Measurements from ENCODE around the gene MYCT1. TPM values are rescaled to one million over a fixed set of nuclear protein-coding genes. Genes with fewer than 3 reads are reported as not detected.

Gene MYCT1
- total RNA-seq, 1 donor from 2014 or later = 148 TPM

DNA sequence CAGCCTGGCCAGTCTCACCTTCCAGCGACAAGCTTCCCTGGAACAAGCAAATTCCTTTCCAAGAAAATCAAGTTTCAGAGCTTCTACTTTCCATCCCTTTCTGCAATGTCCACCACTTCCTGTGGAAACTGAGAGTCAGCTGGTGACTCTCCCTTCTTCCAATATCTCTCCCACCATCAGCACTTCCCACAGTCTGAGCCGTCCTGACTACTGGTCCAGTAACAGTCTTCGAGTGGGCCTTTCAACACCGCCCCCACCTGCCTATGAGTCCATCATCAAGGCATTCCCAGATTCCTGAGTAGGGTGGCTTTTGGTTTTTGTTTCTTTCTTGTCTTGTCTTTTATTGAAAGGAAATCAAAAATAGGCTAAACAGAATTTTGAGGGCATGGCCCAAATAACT lies 24.3 kb downstream of the MYCT1 start:
- DNase-seq (ENCODE audit: low read depth, low spot score) = no peak

DNA sequence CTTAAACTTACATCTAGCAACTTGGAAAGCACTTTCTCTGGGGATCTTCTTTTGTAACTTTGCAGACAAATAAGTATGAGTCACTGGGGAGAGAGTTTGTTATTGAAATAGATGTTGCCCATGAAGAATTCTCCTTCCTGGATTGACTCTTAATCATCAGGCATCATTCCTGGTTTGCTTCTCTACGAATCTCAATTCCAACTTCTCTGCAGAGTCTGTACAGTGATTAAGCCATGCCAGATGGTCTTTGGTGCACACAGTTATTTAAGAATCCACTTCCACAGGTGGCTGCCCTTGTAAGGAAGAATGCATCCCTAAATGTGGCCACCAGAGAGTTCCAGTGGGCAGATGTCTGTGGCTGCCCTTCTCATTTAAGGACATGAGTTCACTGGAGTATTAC lies 25.7 kb downstream of the MYCT1 start:
- DNase-seq (ENCODE audit: low read depth, low spot score) = no peak

DNA sequence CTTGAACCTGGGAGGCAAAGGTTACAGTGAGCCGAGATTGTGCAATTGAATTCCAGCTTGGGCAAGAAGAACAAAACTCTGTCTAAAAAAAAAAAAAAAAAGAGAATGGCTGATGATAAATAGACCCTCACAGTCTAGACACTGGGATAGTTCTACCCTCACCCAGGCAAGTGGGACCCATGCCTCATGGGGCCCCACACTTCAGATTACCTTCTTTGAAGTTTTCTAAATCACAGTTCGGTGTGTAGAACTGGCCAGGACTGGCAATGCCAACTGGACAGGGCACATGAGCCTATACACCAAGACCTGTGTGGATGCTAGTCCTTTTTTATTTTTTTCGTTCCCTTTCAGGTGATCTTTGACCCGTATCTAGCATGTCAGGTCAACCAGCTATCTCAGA lies 28.6 kb downstream of the MYCT1 start:
- no peak for DNase-seq (ENCODE audit: low read depth, low spot score)

DNA sequence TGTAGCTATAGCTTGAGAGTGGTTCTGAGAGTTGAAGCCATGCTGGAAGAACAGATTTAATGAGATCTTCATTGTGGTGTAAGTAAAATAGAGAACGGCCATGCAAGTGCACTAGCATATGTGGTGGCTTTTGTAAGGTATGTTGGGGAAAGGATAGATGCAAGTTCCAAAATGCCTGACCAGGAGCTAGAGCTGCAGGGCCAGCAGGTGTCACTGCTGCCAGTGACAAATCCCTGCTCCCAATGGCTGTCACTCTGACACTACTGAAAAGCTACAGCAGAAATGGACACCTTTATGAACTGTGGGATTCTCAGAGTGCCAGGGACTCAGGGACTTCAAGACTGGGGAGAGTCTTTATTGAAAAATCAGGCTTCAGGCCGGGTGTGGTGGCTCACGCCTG lies 29.8 kb downstream of the MYCT1 start:
- DNase-seq (ENCODE audit: low read depth, low spot score) = no peak

DNA sequence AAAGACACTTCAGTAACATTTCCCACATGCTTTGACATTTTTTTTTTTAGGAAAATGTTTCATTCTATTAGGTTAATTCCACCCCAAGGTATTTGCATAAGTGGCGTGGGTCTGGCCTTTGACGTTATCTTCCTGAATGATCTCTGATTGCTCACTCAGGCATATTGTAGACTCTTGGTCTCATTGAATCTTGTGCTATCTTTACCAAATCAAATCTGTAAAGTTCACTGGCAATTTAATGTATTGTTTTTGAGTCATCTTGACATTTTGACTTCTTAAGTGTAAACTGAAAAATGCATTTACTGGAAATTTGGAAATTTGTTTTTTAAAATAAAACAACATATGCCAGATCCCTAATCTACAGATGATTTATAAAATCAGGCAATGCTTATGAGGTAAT lies 36.9 kb downstream of the MYCT1 start:
- no peak for DNase-seq (ENCODE audit: low read depth, low spot score)

DNA sequence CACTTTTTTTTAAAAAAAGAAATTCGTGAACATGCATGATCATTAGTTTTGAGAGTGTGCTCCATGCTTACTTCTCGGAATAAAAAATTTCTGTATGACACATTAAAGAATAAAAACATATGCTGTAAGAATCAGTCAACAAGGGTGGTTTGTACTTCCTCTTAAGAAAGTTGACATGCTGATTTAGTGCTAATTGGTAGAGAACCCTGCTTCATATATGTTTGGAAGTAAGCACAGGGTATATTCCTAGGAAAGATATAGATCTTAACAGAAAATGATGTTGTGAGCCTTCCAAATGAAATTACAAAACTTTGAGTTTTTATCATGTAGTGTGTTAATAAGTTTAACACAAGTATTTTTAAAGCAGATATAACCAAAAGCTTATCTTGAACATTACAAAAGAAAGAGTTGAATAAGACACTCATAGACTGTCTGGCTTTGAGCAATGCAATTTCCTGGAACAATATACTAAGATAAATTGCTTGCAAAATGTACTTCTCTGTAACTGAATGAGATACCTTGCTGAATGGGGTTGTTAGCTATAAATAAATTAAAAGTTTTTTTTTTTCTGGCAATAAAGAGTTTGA lies 39.1 kb downstream of the MYCT1 start:
- no peak for DNase-seq (ENCODE audit: low read depth, low spot score)

DNA sequence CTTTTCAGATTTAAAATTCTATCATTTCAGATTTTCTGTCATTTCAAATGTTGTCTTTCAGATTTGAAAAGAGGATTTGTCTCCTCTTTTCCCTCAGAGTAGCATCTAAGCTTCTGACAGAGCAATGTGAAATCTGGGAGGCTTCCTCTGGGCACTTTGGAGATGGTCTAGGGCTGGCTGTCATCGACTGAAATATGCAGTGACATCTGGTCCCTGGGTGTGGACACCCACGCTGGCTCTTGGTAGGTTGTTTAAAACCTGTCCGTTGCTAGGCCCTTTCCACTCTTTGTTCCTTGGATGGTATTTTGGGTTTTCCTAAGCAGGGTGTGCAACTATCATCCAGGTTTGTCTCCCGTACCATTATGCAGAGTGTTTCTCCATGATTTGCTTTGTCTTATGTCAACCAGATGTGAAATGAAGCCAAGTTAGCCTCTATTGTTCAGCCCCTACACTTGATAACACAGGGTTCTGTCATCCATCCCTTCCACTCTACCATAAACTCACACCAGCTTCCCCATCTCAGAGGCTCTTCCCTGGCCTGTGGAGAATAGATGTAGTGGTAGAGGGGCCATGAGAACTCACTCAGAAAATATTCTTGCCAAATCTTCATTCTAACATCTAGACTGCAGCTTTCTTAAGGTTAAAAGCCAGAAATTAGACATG lies 47.9 kb downstream of the MYCT1 start:
- DNase-seq (ENCODE audit: low read depth, low spot score) = no peak

DNA sequence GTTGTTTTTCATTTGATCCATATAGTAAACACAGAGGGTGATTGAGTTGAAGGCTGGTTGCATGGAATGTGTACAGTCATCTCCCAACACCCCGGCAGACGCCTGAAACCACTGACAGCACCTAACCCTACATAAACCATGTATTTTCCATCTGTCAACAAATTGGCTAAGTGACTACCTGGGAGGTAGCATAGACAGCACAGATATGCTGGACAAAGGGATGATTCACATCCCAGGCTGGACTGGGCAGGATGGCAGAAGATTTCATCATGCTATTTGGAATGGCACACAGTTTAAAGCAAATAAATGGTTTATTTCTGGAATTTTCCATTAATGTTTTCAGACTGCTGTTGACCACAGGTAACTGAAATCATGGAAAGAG lies 48.5 kb downstream of the MYCT1 start:
- DNase-seq (ENCODE audit: low read depth, low spot score) = no peak

DNA sequence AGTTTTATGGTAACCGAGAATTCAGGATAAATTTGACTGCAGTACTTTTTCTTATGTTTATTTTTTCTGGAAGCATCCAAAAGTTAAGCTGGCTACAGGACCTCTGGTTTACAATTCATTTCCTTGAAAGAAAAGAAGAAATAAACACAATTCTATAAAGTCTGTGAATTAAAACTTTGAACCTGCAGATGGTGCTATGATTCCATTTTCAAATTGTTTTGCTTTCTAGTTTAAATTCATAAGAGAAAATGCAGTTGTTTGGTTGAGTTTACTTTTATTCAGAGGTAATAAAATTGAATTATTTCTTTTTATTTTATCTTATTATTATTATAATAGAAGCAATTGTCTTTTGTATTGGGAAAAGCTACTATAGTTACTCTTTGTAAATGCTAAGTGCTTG lies 51.1 kb downstream of the MYCT1 start:
- DNase-seq (ENCODE audit: low read depth, low spot score) = no peak

DNA sequence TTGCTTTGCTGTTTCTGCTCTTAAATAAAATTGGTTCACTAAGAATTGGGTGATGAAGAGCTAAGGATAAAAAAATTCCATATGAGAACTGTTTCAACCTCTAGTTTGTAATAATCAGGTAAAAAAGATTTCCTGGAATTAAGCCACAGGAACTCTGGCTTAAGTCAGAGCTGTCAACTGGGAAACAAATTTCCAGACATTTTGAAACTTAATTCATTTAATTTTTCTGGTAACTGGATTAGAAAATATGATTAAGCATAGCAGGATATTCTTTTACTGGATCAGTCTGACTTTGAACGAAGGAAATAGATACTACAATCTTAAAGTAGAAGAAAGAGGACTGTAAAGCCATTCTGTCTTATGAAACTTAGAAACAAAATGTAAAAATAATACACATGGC lies 51.6 kb downstream of the MYCT1 start:
- no peak for DNase-seq (ENCODE audit: low read depth, low spot score)

DNA sequence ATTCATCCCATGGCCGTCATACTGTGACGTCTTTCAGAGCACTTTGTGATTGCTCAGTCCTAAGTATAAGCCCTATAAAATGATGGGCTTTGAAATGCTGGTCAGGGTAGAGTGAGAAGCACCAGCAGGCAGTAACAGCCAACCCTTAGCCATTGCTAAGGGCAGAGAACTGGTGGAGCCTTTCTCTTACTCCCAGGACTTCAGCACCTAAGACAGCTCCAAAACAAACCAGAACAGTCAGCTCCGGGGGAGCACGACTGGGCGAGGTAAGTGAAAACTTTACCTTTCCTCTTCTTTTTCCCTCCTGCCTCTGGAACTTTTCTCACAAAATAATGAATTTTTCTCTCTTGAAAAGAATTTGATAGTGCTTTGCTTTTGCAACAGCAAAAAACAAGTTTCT lies 53.0 kb downstream of the MYCT1 start, which contains the start of gene VIP:
VIP (plus strand) TSS at position 104 of the 400 bp plus-strand sequence. CDS start 1,381 bp downstream, outside the sequence.
- no peak for DNase-seq (ENCODE audit: low read depth, low spot score)

DNA sequence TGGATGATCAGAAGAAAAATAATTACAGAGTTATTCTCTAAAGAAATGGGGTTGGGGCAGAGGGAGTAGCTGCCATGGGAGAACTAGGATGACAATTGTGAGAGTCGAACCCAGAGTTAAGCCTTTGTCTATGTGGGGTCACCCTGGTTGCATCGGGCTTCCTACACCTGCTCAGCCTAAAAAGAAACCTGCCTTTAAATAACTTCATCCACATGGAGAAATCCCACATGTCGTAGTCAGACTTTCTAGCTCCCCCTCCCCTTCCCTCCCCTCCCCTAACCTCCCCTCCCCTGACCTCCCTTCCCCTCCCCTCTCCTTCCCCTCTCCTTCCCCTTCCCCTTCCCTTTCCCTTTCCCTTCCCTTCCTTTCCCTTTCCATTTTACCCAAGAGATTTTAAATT lies 67.6 kb downstream of the MYCT1 start:
- DNase-seq (ENCODE audit: low read depth, low spot score) = no peak

DNA sequence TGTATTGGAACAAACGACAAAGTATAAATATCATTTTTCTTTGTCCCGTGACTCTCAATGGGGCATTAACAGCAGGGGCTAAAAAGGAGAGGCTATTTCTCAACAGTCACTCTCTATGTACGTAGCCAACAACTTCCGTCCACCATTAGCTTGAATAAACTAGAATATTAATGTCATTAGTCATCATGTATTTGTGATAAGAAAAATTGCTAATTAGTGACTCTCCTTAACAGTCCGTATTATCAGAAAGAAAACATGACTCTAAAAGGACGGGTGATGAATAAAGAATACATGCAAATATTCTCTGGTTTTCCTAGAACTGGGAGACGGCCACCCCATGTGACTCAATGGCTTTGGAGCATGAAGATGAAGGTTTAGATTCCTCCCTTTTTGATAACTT lies 71.5 kb downstream of the MYCT1 start:
- DNase-seq (ENCODE audit: low read depth, low spot score) = no peak

DNA sequence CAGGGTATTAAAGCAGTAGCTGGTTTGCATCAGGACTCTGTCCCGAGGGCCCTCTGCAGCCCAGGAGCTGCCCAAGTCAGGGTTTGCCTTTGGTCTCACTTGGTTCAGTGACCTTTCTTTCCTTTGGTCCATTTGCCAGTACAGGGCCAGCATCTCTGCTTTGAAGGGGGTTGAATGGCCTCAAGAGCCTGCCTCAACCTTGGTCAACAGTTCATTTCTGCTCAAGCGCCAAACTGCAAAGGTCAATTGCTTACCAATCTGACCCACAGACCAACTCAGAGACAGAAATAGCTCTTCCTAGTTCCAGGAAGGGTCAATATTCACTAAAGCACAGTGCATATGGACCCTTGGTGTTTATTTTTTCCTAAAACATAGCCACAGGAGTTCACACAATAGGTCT lies 72.3 kb downstream of the MYCT1 start:
- DNase-seq (ENCODE audit: low read depth, low spot score) = no peak

DNA sequence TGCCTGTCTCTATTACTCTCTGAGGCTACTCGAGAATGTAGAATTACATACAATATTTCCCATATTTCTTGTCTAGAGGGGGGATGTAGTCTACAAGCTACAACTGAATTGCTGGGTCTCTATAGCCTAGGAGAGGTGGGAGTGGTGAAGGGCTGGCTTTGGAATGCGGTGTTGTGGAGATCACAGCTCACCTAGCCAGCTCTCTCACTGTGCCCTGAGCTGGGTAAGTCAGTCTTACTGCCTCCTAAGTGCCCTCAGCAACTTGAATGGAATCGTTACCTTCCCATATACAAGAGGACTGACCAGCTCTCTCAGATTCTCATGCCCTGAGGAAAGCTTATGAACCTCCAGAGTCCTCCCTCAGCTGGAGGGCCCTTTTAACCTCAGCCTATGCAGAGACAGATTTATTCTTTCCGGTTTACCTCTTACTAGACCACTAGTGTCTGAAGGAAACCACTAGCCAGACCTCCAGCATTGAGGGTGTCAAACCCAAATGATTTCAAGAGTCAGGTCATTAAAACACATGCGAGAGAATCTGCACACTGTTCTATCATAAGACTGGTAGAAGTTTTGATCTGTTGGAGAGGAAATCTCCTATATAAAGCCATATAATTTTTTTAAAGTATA lies 73.5 kb downstream of the MYCT1 start:
- no peak for DNase-seq (ENCODE audit: low read depth, low spot score)

Other genes starting within 250 kb of the MYCT1 start
- gene SYNE1, start 60.5 kb upstream of the MYCT1 start, total RNA-seq = 75.5 and 156 TPM in 2 replicates
- 0.26 and 0.53 TPM in 2 replicates for gene VIP, start 52.9 kb downstream of the MYCT1 start, total RNA-seq

Data from pulmonary artery endothelial cell (primary cell).